Measurements from ENCODE around the gene CHRD. TPM values are rescaled to one million over a fixed set of nuclear protein-coding genes. Genes with fewer than 3 reads are reported as not detected.

CHRD gene
- total RNA-seq, 1 experiment from 2014 or later: not detected

GRCh38 chr3:184336547-184337398 lies 43.1 kb upstream of the CHRD start:
- TF ChIP-seq, protein P1, sequence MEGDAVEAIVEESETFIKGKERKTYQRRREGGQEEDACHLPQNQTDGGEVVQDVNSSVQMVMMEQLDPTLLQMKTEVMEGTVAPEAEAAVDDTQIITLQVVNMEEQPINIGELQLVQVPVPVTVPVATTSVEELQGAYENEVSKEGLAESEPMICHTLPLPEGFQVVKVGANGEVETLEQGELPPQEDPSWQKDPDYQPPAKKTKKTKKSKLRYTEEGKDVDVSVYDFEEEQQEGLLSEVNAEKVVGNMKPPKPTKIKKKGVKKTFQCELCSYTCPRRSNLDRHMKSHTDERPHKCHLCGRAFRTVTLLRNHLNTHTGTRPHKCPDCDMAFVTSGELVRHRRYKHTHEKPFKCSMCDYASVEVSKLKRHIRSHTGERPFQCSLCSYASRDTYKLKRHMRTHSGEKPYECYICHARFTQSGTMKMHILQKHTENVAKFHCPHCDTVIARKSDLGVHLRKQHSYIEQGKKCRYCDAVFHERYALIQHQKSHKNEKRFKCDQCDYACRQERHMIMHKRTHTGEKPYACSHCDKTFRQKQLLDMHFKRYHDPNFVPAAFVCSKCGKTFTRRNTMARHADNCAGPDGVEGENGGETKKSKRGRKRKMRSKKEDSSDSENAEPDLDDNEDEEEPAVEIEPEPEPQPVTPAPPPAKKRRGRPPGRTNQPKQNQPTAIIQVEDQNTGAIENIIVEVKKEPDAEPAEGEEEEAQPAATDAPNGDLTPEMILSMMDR (IDR thresholded peaks at IDR 0.05; ENCODE audit: unreplicated experiment): no peak
- Mint-ChIP-seq H3K9me3 (ENCODE audit: unreplicated experiment) (no peaks in the 10 kb centered on the region), H3K27ac (ENCODE audit: low read depth, unreplicated experiment) (peak overlapping the region; percentile 89), H3K27me3 (ENCODE audit: insufficient read depth, unreplicated experiment) (no peaks in the 10 kb centered on the region), H3K4me3 (ENCODE audit: unreplicated experiment) (peak overlapping the region; percentile 84), H3K36me3 (ENCODE audit: insufficient read depth, unreplicated experiment) (peaks cover 45% of the 10 kb centered on the region), H3K4me1 (ENCODE audit: insufficient read depth, unreplicated experiment) (peaks cover 48% of the 10 kb centered on the region)
- ChIA-PET POLR2A (interaction anchor here (0.7 to 2.0 kb wide), 7 partner anchors 9 to 35 kb away, joined by 3 to 8 read pairs (median 3); no protein-coding TSS in a partner anchor), CTCF (interaction anchor here (1.2 to 1.4 kb wide), 2 partner anchors 17 to 25 kb away, joined by 3 to 5 read pairs; partner anchors contain the start of genes CLCN2 and POLR2H)
- BruUV-seq (replicated peaks): no TSS peak
- peak; percentile 41 for DNase-seq (ENCODE audit: unreplicated experiment)
- intact Hi-C loops (cut with micrococcal nuclease): no loop called here

- ChIA-PET CTCF (interaction anchor here (1.2 to 1.4 kb wide), 2 partner anchors 16 to 25 kb away, joined by 3 to 5 read pairs; partner anchors contain the start of genes CLCN2 and POLR2H), POLR2A (interaction anchor here (0.7 to 2.0 kb wide), 6 partner anchors 11 to 34 kb away, joined by 3 to 8 read pairs (median 3); no protein-coding TSS in a partner anchor)
- TF ChIP-seq, protein P1 (IDR thresholded peaks at IDR 0.05; ENCODE audit: unreplicated experiment): no peak
- Mint-ChIP-seq H3K36me3 (ENCODE audit: insufficient read depth, unreplicated experiment) (peaks cover 40% of the 10 kb centered on the region), H3K27ac (ENCODE audit: low read depth, unreplicated experiment) (peak within 1 kb of the TSS; percentile 89), H3K27me3 (ENCODE audit: insufficient read depth, unreplicated experiment) (no peaks in the 10 kb centered on the region), H3K9me3 (ENCODE audit: unreplicated experiment) (no peaks in the 10 kb centered on the region), H3K4me3 (ENCODE audit: unreplicated experiment) (peak within 1 kb of the TSS; percentile 84), H3K4me1 (ENCODE audit: insufficient read depth, unreplicated experiment) (peaks cover 44% of the 10 kb centered on the region)
- DNase-seq (ENCODE audit: unreplicated experiment): no peak
- no TSS peak for BruUV-seq (replicated peaks)
- intact Hi-C loops (cut with micrococcal nuclease): no loop called here
Measured at GRCh38 chr3:184337399-184337714, 42.5 kb upstream of the CHRD start, which contains the start of gene FAM131A. Gene FAM131A (plus strand): TSS chr3:184337600. CDS start chr3:184337631, 31 bp downstream.

DNA sequence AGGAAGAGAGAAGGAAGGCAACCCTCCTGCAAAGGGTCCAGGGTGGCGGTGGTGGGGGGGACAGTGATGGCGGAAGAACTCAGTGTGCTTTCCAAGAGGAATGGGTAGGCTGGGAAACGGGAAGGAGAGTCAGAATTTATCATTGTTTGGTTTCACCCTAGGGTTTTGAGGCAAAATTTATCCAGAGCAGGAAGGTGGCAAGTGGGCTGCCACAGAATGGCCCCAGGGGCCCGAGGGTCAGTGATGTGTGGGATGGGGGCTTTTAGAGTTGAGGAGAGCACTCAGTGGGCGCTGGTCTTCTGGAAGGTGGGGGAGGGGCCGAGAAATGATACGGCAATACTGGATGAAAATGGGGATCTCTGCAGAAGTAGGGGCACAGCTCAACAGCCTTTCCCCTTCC lies 41.9 kb upstream of the CHRD start:
- Mint-ChIP-seq H3K36me3 (ENCODE audit: insufficient read depth, unreplicated experiment) (peaks cover 33% of the 10 kb centered on the region), H3K27ac (ENCODE audit: low read depth, unreplicated experiment) (no peak overlapping the region), H3K9me3 (ENCODE audit: unreplicated experiment) (no peaks in the 10 kb centered on the region), H3K4me3 (ENCODE audit: unreplicated experiment) (no peak overlapping the region), H3K4me1 (ENCODE audit: insufficient read depth, unreplicated experiment) (peaks cover 38% of the 10 kb centered on the region), H3K27me3 (ENCODE audit: insufficient read depth, unreplicated experiment) (no peaks in the 10 kb centered on the region)
- POLR2A ChIA-PET: interaction anchor here (1.1 to 2.0 kb wide), 5 partner anchors 11 to 34 kb away, joined by 3 to 8 read pairs (median 3); no protein-coding TSS in a partner anchor
- CTCF ChIA-PET: interaction anchor here (2.0 kb wide), 1 partner anchor 17 kb away, joined by 8 read pairs; no protein-coding TSS in a partner anchor
- TF ChIP-seq, protein P1 (IDR thresholded peaks at IDR 0.05; ENCODE audit: unreplicated experiment): no peak
- no TSS peak for BruUV-seq (replicated peaks)
- intact Hi-C loops (cut with micrococcal nuclease): no loop called here
- no peak for DNase-seq (ENCODE audit: unreplicated experiment)

DNA sequence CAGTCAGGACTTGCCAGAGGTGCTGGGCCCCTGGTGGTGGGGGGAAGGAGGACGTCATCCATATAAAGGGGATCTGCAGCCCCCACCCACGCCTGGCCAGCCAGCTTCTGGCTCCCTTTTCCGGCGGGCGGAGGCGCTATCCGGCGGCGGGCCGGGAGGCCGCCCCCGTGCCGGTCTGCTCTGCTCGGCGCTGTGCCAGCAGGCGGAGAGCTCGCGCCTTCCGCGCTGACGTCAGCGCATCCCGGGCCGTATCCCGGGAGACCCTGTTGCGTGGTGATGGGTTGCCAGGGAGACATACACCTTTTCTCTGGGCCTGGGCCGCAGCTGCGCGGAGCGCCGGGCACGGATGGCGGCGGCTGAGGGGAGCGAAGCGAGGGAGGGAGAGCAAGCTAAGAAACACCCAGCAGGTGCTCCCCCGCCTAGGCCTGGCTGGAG lies 41.3 kb upstream of the CHRD start:
- TF ChIP-seq, protein P1 (IDR thresholded peaks at IDR 0.05; ENCODE audit: unreplicated experiment): no peak
- ChIA-PET POLR2A (interaction anchor here (0.6 to 2.0 kb wide), 2 partner anchors 22 to 24 kb away, joined by 3 to 4 read pairs; no protein-coding TSS in a partner anchor), CTCF (interaction anchor here (1.2 to 2.0 kb wide), 2 partner anchors 16 to 33 kb away, joined by 3 to 8 read pairs; no protein-coding TSS in a partner anchor)
- Mint-ChIP-seq H3K36me3 (ENCODE audit: insufficient read depth, unreplicated experiment) (peaks cover 29% of the 10 kb centered on the region), H3K4me3 (ENCODE audit: unreplicated experiment) (no peak overlapping the region), H3K4me1 (ENCODE audit: insufficient read depth, unreplicated experiment) (peaks cover 33% of the 10 kb centered on the region), H3K27me3 (ENCODE audit: insufficient read depth, unreplicated experiment) (no peaks in the 10 kb centered on the region), H3K9me3 (ENCODE audit: unreplicated experiment) (no peaks in the 10 kb centered on the region), H3K27ac (ENCODE audit: low read depth, unreplicated experiment) (no peak overlapping the region)
- BruUV-seq (replicated peaks): no TSS peak
- no peak for DNase-seq (ENCODE audit: unreplicated experiment)
- intact Hi-C loops (cut with micrococcal nuclease): no loop called here
